GM18511 (cell line): ENCODE data around the gene VSIG1.
A peak's percentile ranks its signal among the peaks of the same experiment; 100 is the strongest.

Experiments used
- ATAC-seq: cut with Tn5 transposase; IDR thresholded peaks from one replicate; pipeline ENCODE4 v1.9.1; 2021; ENCODE audit warnings: mild to moderate bottlenecking, moderate library complexity; ENCODE audit not compliant: unreplicated experiment

Gene VSIG1

DNA sequence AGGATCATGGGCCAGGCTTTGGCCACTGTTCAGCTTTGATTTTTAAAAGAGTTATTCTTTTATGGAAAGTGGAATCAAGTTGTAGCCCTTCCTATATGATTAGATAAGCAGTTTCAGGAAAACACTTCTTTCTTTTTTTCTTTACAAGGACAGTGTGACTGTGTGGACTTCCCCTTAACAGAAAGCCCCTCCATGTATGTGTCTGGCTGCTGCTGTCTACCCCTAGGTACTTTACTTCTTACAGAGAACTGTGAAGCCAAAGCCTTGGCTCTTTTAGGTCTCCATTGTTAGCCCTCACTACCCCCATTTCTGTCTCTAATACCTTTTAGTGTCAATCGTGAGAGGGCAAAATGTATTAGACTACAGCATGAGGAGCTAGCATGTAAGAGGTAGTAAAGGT lies 19.1 kb downstream of the VSIG1 start:
- ATAC-seq = peak; percentile 28

DNA sequence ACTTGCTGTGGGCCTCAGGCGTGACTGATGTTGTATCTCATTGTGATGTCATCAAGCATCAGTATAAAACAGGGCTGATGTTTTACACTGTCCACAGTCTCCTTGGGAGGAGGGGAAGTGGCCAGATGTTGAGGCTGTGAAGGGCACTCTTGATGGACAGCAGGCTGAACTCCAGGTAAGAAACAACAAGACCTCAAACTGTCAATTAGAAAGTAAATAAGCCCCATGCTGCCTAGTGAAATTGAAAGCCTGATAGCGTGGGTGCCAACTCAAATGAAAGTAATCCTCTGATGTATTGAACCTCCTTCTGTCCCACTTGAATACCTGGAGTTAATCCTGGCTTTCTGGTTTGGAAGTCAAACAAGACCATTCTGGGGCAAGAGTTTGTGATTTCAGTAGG lies 19.7 kb downstream of the VSIG1 start:
- ATAC-seq = peak; percentile 74

DNA sequence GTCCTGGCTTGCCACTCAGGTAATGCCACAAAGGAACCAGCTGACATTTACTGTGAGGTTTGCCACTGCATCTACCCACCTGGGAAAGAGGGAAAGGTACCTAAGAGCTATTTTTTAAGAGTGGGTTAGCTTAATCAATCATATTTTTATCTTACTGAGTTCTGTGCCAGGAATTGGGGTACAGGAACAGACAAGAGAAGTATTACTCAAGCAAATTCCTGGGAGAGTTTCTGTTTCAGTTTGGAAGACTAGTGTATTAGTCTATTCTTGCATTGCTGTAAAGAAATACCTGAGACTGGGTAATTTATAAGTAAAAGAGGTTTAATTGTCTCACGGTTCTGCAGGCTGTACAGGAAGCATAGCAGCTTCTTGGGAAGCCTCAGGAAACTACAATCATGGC lies 23.3 kb downstream of the VSIG1 start:
- ATAC-seq = no peak

DNA sequence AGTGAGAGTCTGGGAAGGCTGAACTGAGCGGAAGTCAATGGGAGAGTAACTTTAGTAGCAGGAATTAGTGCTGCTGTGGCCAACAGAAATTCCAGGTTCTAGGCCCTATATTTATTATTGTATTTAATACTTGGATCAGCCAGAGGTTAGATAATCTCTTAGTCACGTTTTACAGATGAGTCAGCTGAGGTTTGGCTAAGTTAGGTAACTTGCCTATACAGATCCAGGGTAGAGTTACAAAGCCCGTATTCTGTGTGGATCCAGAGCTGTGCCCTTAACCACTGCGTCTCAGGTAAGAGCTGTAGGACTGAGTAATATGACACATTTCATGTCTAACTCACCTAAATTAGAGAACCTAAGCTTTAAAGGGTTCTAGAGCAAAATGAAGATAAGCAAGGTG lies 26.0 kb downstream of the VSIG1 start:
- no peak for ATAC-seq

DNA sequence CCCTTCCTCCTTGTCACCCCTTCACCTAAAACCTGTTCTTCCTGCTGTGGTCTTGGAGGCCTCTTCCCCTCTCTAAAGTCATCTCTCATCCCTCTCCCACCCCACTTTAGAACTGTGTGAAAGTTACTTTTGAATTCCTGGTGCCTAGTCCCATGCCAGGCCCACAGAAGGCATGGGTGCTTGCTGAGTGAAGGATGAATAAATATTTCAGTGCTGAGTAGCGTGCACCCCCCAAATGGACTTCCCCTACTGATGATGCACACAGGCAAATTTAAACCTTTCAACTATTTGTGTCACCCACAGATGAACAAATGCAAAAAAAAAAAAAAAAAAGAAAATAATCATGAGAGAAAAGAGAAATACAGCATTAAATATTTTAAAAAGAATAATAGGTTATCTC lies 26.7 kb downstream of the VSIG1 start:
- no peak for ATAC-seq

DNA sequence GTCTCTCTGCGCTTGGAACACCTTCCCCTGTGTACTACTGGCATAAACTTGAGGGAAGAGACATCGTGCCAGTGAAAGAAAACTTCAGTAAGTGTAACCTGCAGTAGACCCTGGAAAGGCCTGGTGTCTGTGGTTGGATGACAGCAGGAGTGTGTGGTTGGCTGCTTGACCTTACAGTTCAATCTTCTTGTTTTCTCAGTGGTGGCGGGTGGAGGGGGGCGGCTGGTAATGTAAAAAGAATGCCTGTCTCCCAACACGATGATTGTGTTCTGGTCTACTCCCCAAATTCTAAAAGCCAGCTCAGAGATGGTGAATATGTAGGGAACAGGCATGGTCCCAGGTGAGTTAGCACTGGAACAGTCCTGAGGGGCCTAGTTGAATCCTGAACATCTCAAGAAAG lies 27.9 kb downstream of the VSIG1 start:
- ATAC-seq = no peak

DNA sequence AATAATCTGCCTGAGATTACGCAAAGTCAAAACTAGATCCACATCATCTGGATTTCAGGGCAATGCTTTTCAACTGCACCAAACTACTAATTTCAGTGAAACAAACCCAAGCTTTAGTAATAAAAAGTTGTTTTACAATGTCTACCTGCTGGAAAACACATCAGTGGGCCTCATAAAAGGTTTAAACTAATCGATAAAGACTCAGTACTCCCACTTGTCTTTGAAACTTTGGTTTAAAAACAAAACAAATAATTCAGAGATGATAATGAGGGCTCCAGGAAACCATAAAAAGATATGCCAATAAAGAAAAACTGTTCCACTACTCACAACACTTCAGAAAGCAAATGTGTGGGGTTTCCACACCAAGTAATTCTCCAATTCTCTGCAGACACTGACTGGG lies 36.2 kb downstream of the VSIG1 start:
- ATAC-seq = no peak

DNA sequence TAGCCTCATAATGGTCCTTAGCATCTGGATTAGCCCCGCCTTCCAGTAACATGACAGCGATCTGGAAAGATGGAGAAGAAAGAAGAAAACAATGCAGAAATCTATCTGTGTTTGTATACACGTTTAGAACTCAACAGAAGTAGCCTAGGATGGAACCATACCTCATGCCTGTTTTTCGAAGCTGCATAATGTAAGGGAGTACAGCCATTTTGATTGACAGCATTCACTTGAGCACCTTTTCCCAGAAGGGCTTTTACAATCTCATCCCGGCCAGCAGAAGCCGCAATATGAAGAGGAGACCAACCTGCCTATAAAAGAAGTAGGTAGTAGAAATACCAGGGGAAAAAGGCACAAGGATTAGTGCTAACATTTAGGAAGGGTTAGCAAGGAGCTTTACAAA lies 42.9 kb downstream of the VSIG1 start:
- ATAC-seq = no peak

DNA sequence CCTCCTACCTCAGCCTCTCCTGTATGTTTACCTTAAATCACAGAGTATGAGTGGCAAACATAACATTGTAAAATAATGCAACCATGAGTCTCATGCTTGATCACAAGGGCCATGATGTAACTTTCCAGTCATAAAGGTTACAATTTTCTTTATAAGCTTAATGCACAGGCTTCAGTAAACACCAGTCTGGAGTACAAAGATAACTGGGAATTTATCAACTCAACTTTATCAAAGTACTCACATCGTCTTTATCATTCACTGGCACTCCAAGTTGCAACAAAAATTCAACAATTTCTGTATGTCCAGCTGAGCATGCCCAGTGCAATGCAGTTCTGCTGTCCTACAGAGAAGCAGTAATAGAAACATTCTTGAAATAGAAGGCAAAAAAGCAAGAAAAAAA lies 43.6 kb downstream of the VSIG1 start:
- ATAC-seq = no peak

DNA sequence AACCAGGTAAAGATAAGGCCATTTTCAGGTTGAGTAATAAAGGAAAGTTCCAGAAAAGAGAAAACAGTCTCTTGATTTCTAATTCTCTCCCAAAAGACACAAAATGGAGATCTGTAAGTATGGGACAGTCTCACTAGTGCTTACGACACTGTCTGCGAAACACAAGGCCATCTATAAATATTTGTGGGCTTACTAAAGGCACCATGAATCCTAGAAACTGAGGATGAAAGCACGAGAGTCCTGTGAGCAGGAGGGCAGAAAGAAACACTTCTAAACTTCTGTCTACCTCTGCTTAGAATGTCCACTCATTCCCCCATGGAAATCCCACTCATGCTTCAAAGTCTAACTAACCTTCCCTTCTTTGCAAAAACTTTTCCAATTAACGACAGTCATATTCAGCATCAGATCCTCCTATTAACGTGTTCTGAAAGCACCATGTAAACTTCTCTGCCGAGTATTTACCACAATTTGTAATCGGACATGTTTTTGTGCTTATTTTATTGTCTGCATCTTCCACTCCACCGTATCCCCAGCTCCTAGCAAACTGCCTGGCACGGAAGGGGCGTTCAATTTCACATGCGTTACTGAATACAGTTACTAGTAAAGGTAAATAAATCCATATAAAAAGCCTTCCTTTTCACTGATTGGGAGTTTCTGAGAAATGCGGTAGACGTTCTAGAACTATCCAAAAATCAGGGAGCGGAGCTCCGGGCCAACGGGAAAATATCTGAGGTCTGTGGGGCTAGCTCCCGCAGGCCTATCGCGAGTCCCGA lies 45.8 kb downstream of the VSIG1 start:
- ATAC-seq = peak; percentile 2

DNA sequence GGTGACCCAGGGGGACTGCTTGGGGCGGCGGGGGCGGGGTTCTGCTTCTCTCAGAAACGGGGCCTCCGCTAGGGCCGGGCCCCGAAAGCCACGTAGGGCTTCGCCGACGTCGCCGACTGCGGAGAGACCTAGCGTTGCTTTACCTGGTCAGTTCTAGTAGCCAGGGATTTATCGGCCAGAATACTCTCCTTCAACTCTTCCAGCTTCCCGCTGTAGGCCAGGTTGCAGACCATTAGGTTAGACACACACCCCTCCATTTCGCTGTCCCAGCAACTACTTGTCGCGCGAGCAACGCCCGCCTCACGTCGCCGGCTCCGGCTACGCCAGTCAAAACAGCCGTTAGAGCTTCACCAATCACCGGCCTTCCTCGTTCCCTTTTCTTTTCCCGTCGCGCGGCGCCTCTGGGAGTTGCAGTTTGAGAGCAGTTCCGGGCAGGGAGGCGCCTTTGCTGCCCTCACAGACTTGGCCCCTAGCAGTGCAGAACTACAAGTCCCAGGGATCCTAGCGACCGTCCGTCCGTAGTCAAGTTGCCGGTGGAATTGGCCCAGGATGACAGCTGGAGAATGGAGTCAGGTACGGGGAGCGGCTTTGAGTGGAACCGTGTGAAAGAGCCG lies 46.5 kb downstream of the VSIG1 start, which contains the start of the genes ATG4A and PSMD10:
TSS of gene ATG4A (plus strand) at position 515 of the 614 bp plus-strand sequence. CDS start at position 564, 49 bp downstream.
TSS of gene PSMD10 (minus strand) at position 279 of the 614 bp plus-strand sequence. CDS start at position 257, 22 bp downstream.
- ATAC-seq = peak; percentile 95

DNA sequence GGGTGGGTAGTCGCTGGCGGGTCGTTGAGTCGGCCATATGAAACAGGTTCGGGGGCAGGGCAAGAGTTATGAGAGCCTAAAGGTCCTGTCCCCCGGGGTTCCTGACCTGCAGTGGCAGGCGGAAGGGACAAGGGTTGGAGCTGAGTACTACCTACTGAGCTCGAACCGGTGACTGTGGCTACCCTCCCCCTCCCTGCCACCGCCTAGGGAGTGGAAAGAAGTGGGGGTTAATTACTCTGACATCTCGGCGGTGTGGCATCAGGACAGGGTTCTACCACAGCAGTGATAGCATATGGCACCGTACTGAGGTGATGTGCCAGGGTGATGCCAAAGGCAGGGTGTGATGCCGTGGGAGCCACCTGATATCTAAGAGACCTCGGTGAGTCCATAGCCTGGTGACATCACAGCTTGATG lies 47.0 kb downstream of the VSIG1 start:
- peak; percentile 54 for ATAC-seq

DNA sequence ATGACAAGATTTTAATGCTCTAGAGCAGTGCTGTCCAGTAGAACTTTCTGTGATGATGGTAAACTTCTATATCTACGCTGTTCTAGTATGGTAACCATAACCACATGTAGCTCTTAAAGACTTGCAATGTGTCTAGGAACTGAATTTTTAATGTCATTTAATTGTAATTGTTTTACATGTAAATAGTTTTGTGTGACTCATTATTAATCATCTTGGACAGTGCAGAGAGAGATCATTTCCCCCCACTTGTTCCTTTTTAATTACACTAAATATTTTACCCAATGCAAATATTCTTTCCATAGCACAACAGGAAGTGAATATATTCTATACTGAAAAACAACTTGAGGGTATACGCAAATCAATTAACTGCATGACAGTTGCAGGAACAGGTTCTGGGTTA lies 52.5 kb downstream of the VSIG1 start:
- ATAC-seq = no peak

DNA sequence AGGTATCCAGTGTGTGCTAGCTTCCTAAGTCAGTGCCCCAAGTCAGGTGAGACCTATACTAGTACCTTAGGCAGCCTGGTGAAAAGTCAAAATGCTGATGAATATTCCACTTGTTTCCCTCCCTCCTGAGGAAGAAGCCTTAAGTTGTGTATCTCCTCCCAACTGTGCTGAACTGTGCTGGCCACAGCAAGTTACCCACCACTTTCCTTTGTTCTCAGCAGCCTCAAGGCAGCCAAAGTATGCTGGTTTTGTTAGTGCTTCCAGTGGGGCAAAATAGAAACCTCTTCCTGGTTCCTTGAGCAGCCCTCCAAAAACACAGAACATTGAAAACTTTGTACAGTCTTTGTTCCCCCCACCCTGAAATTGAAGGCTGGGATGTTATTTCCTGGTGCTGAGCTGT lies 60.6 kb downstream of the VSIG1 start:
- no peak for ATAC-seq

DNA sequence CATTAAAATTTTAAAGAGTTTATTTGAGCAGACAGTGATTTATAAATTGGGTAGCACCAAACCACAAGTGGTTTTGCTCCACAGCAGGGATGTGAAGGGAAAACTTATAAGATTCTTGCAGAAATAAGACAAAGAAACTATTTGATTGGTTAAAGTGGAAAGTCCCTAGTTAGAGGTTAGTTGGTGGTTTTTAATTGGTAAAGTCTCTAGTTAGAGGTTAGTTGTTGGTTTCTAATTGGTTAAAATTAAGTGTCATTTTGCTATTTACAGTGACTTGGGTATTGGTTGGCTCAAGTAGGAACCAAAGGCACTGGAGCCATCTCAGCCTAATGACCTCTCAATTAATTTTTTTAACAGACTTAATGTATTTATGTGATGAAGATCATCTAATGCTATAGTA lies 69.7 kb downstream of the VSIG1 start:
- no peak for ATAC-seq

DNA sequence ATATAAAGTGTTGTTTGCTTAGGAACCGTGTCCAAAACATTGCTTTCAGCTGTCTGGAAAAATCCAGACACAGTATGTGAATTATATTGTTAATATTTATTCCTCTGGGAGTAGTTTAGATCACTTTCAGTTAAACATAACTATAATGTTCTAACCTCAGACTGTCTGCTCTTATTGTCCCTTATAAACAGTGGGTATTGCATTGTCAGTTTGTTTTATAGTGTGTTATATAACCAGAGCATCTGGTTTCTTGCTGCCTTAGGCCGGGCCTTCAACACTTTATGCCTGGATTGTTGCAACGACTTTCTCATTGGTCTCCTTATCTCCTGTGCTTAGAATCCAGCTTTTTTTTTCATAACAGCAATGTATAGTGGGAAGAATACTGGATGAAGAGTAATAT lies 73.1 kb downstream of the VSIG1 start:
- ATAC-seq = no peak

DNA sequence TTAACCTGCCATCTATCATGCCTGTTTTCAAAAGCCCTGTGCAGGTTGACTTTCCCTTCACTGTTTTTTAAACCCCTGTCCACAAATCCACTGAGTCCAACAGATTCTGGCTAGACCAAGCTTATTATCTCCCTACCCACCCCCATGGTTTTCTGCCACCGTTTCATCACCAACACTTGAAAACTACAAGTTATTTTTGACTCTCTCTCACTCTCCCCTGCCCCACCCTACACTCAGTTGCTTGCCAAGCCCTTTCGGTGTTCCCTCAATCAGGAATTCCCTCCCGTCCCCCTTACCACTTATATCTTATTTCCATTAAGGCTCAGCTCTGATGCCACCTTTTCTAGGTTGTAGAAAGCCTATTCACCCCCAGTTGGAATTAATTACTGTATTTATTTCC lies 76.4 kb downstream of the VSIG1 start:
- ATAC-seq = no peak

DNA sequence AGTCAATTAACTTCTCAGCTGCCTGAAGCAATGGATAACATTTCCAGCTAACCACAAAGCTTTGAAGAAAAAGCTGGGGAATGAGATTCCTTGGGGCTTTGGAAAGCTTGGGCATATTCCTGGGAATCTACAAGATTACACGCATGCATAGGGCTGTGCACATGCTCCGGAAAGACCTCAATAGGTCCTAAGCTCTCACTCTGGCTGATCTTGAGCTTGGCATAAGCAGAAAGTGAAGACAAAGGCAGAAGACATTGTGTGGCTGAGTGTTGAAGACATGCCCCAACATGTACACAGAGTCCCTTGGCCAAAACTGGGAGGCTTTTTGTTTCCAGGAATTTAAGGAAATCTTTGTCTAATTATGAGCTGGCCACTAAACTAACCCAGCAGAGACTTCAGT lies 77.9 kb downstream of the VSIG1 start:
- ATAC-seq = no peak

DNA sequence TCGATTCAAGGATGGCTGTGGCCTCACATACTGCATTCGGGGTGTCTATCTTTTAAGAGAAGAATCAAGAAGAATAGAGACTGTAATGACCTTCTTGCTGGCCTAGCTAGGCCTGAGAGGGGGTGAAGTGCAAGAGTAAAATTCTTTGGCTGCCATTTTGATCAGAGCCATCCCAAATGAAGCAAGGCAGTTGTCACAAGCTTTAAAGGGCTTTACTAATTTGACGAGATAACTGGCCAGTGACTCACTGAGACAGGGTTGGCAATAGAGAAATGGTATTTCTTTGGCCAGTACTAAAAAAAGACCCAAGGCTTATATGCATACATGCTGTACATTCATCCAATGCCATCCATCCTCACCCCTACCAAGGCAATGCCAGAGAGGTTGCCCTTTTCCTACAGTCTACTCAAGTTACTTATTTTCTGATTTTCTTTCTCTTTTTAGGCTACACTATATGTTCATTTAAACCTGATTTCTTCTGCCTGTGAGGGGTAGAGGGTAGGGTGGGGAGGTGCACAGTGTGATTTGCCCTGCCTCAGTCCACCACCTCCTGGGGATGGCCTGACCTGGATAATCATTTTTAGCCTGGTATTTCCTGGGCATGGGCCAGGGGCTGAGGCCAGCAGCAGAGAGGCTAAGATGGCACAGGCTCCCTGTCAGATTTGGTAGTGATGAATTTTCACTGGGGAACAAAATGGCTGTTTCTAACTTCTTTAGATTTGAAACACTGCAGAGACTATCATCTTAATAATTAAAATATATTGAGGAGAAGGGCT lies 78.9 kb downstream of the VSIG1 start:
- ATAC-seq = no peak

DNA sequence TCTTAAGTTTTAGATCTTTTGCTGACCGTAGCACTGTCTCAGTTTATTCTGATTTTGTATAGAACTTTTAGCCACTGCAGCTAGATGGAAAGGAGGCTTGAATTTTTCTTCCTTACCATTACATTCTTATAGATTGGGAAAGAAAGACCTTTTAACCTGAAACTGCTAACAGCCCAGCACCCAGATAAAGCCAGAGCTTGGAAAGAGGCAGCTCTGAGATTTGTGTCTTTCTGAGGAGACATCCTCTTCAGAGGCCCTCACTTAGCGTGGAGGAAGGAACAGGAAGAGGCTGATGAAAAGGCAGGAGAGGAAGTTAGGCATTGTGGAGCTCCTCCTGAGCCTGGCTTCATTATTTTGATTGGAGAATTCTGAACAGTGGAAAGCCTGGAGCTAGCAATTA lies 81.8 kb downstream of the VSIG1 start:
- no peak for ATAC-seq

DNA sequence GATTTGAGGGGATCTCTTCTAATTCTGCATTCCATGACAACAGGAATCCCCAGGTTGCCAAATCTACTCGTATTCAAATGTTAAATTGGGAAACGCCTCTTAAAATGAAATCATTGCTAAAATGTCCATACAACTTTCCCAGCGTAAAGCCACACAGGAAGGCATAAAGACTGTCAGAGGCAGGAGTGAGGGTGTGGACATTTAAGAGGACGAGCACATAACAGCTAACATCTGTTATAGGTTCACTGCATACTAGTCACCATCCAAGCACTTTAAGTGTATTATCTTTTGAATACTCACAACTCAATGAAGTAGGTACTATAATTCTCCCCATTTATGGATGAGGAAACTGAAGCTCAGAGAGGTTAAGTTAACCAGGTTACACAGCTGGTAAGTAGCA lies 82.3 kb downstream of the VSIG1 start:
- no peak for ATAC-seq
